HL-60 (cell line): Measurements from ENCODE around the gene VARS1.

Source experiments
- CTCF ChIP-seq: IDR thresholded peaks from one replicate; pipeline ENCODE4 v1.5.1; 2011; ENCODE audit warnings: low read length, control low read depth, inconsistent platforms; ENCODE audit not compliant: insufficient read depth
- GABPA ChIP-seq: IDR thresholded peaks from 2 replicates; pipeline ENCODE4 v1.6.1; 2012; ENCODE audit warnings: low read depth
- POLR2AphosphoS5 ChIP-seq: IDR thresholded peaks from 2 replicates; pipeline ENCODE4 v1.6.1; 2012; ENCODE audit warnings: low read depth
- REST ChIP-seq: IDR thresholded peaks from 2 replicates; pipeline ENCODE4 v1.6.1; 2012; ENCODE audit warnings: low read depth; ENCODE audit not compliant: insufficient replicate concordance

GRCh38 chr6:31799781-31800180 is 4.2 kb upstream of the VARS1 start:
- no peak for TF ChIP-seq CTCF
- no peak for TF ChIP-seq REST
- no peak for TF ChIP-seq POLR2AphosphoS5
- no peak for TF ChIP-seq GABPA
